ENCODE measurements around the gene MT1G. TPM values are rescaled to one million over a fixed set of nuclear protein-coding genes. Genes with fewer than 3 reads are reported as not detected.
A peak's percentile ranks its signal among the peaks of the same experiment; 100 is the strongest.

Gene MT1G
- total RNA-seq, 1 experiment from 2014 or later = 2.2 TPM

DNA sequence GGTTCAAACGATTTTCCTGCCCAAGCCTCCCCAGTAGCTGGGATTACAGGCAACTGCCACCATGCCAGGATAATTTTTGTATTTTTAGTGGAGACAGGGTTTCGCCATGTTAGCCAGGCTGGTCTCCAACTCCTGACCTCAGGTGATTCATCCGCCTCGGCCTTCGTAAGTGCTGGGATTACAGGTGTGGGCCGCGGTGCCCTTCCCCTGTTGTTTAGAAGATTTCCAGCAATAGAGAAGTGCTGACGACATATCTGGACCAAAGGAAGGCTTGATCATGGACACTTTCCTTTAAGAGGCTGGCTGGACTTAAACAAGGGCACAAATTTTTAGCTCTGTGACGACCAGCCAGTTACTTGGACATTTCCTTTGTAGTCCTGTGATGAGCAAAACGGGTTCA is 36.7 kb downstream of the MT1G start:
- Histone ChIP-seq H3K27ac (ENCODE audit: low read length) (peak overlapping the region; percentile 7; the same call in 1 of the 2 replicates), H3K4me3 (ENCODE audit: low read depth in 2 of 2, low read length in 2 of 2) (no peak overlapping the region), H3K36me3 (ENCODE audit: control insufficient read depth, insufficient read depth, low read length) (no peaks in the 10 kb centered on the region), H3K27me3 (ENCODE audit: control insufficient read depth, insufficient read depth, low read length) (no peaks in the 10 kb centered on the region), H3K4me1 (ENCODE audit: control insufficient read depth, insufficient read depth, low read length) (peaks cover 13% of the 10 kb centered on the region), H3K9me3 (ENCODE audit: control insufficient read depth, insufficient read depth, low read depth, low read length) (no peaks in the 10 kb centered on the region)
- TF ChIP-seq SIN3A (IDR thresholded peaks at IDR 0.05; ENCODE audit: borderline replicate concordance, insufficient read depth, low read depth, low read length) (no peak), POLR2AphosphoS5 (IDR thresholded peaks at IDR 0.05; ENCODE audit: low read depth, low read length) (no peak), TCF7L2 (IDR thresholded peaks at IDR 0.05; ENCODE audit: low read depth, low read length) (no peak)
- TF ChIP-seq, protein P1, sequence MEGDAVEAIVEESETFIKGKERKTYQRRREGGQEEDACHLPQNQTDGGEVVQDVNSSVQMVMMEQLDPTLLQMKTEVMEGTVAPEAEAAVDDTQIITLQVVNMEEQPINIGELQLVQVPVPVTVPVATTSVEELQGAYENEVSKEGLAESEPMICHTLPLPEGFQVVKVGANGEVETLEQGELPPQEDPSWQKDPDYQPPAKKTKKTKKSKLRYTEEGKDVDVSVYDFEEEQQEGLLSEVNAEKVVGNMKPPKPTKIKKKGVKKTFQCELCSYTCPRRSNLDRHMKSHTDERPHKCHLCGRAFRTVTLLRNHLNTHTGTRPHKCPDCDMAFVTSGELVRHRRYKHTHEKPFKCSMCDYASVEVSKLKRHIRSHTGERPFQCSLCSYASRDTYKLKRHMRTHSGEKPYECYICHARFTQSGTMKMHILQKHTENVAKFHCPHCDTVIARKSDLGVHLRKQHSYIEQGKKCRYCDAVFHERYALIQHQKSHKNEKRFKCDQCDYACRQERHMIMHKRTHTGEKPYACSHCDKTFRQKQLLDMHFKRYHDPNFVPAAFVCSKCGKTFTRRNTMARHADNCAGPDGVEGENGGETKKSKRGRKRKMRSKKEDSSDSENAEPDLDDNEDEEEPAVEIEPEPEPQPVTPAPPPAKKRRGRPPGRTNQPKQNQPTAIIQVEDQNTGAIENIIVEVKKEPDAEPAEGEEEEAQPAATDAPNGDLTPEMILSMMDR (IDR thresholded peaks at IDR 0.05) = no peak
- TF ChIP-seq, protein P2, sequence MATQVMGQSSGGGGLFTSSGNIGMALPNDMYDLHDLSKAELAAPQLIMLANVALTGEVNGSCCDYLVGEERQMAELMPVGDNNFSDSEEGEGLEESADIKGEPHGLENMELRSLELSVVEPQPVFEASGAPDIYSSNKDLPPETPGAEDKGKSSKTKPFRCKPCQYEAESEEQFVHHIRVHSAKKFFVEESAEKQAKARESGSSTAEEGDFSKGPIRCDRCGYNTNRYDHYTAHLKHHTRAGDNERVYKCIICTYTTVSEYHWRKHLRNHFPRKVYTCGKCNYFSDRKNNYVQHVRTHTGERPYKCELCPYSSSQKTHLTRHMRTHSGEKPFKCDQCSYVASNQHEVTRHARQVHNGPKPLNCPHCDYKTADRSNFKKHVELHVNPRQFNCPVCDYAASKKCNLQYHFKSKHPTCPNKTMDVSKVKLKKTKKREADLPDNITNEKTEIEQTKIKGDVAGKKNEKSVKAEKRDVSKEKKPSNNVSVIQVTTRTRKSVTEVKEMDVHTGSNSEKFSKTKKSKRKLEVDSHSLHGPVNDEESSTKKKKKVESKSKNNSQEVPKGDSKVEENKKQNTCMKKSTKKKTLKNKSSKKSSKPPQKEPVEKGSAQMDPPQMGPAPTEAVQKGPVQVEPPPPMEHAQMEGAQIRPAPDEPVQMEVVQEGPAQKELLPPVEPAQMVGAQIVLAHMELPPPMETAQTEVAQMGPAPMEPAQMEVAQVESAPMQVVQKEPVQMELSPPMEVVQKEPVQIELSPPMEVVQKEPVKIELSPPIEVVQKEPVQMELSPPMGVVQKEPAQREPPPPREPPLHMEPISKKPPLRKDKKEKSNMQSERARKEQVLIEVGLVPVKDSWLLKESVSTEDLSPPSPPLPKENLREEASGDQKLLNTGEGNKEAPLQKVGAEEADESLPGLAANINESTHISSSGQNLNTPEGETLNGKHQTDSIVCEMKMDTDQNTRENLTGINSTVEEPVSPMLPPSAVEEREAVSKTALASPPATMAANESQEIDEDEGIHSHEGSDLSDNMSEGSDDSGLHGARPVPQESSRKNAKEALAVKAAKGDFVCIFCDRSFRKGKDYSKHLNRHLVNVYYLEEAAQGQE (IDR thresholded peaks at IDR 0.05; ENCODE audit: insufficient read depth in 1 of 2, low read depth in 2 of 2, low read length in 1 of 2) = no peak
- ATAC-seq = no peak
- POLR2A ChIA-PET = no interaction called here
- CTCF ChIA-PET = no interaction called here
- in situ Hi-C loops (cut with HindIII; ENCODE audit: low pct_unique_long_range_greater_than_20kb, low sequenced_read_pairs) = no loop called here
- no peak for DNase-seq (ENCODE audit: low read depth, low spot score)
- no TSS peak for BruUV-seq (replicated peaks)
- intact Hi-C loops (cut with micrococcal nuclease; ENCODE audit: unreplicated experiment) = no loop called here

DNA sequence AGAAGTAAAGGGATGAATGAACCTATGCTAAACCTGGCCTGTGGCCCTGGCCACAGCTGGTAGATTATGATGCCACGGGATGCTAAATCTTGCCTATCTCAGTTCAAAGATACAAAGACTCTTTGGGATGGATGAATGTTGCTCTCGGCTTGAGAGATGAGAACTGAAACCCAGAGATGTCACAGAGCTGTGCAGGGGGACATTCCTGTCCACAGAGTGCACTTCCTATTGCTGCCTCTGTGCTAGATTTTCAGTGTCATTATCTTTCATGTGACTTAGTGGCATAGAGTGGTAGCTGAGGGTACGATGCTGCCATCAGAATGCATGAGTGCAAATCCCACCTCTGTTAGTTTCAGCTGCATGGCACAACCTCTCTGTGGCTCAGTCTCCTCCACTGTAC is 37.7 kb downstream of the MT1G start:
- Histone ChIP-seq H3K4me3 (ENCODE audit: low read depth in 2 of 2, low read length in 2 of 2) (no peak overlapping the region), H3K36me3 (ENCODE audit: control insufficient read depth, insufficient read depth, low read length) (no peaks in the 10 kb centered on the region; the same call in 1 of the 2 replicates), H3K27ac (ENCODE audit: low read length) (no peak overlapping the region), H3K27me3 (ENCODE audit: control insufficient read depth, insufficient read depth, low read length) (no peaks in the 10 kb centered on the region), H3K9me3 (ENCODE audit: control insufficient read depth, insufficient read depth, low read depth, low read length) (no peaks in the 10 kb centered on the region), H3K4me1 (ENCODE audit: control insufficient read depth, insufficient read depth, low read length) (peaks cover 13% of the 10 kb centered on the region)
- POLR2A ChIA-PET = no interaction called here
- CTCF ChIA-PET = no interaction called here
- ATAC-seq (no peak), DNase-seq (ENCODE audit: low read depth, low spot score) (no peak)
- BruUV-seq (replicated peaks) = no TSS peak
- in situ Hi-C loops (cut with HindIII; ENCODE audit: low pct_unique_long_range_greater_than_20kb, low sequenced_read_pairs) (no loop called here), intact Hi-C loops (cut with micrococcal nuclease; ENCODE audit: unreplicated experiment) (no loop called here)
- no peak for TF ChIP-seq POLR2AphosphoS5 (IDR thresholded peaks at IDR 0.05; ENCODE audit: low read depth, low read length)
- TF ChIP-seq, protein P1 (IDR thresholded peaks at IDR 0.05) = no peak
- TF ChIP-seq TCF7L2 (IDR thresholded peaks at IDR 0.05; ENCODE audit: low read depth, low read length) = no peak

Data from Panc1 (cell line).